ENCODE measurements around the gene TMIGD2.

DNA sequence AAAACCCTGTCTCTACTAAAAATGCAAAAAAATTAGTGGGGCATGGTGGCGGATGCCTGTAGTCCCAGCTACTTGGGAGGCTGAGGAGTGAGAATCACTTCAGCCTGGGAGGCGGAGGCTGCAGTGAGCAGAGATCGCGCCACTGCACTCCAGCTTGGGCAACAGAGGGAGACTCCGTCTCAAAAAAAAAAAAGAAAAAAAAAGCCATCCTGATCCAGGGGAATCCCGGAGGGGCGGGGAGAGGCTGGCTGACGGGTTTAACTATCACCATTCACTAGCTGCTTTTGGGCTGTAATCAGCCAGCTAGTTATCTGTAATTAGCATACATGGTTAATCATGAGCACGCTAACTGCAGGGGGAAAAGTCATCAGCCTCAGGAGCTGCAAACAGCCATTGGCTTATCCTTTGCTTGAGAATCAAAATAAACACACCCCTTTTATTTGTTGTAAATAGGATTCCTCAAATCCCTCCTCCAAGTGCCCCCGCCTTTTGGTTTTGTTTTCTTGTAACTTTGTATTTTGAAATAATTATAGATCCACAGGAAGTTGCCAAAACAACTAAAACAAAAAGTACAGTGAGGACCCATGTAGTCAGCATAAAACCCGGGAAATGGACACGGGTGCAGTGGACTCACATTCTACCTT is 11.8 kb upstream of the TMIGD2 start:
- TF ChIP-seq, protein P1, sequence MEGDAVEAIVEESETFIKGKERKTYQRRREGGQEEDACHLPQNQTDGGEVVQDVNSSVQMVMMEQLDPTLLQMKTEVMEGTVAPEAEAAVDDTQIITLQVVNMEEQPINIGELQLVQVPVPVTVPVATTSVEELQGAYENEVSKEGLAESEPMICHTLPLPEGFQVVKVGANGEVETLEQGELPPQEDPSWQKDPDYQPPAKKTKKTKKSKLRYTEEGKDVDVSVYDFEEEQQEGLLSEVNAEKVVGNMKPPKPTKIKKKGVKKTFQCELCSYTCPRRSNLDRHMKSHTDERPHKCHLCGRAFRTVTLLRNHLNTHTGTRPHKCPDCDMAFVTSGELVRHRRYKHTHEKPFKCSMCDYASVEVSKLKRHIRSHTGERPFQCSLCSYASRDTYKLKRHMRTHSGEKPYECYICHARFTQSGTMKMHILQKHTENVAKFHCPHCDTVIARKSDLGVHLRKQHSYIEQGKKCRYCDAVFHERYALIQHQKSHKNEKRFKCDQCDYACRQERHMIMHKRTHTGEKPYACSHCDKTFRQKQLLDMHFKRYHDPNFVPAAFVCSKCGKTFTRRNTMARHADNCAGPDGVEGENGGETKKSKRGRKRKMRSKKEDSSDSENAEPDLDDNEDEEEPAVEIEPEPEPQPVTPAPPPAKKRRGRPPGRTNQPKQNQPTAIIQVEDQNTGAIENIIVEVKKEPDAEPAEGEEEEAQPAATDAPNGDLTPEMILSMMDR (conservative IDR thresholded peaks at IDR 0.05; ENCODE audit: low read depth, low read length): no peak
- TF ChIP-seq EZH2phosphoT487 (IDR thresholded peaks at IDR 0.05; ENCODE audit: borderline replicate concordance, low read length) (no peak), EZH2 (IDR thresholded peaks at IDR 0.05; ENCODE audit: low read length, unreplicated experiment) (no peak)
